Astrocyte of the hippocampus (primary cell): ENCODE data around the gene FOCAD.

Source experiments
- DNase-seq: peaks from one replicate; pipeline ENCODE4 v3.0.0; 2011; ENCODE audit warnings: low read depth, low spot score

The FOCAD gene

GRCh38 chr9:20788526-20789451 lies 104.7 kb downstream of the FOCAD start:
- peak; percentile 4 for DNase-seq

DNA sequence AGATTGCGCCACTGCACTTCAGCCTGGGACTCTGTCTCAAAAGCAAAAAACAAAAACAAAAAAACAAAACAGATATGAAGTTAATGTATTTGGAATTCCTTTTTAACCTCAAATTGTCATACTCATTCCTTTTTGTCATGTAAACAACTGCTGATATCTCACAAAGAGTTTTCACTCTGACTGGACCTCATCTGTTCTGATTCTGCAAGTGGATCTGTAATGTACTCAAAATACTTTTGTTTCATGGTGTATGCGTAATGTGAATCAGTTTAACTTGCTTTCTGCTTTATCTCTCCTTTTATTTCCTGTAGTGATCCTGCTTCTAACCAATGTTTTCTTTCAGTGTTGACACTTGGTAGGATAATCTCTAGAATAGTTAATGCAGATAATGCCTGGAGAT lies 106.7 kb downstream of the FOCAD start:
- DNase-seq = no peak

GRCh38 chr9:20791682-20792081 lies 107.6 kb downstream of the FOCAD start:
- no peak for DNase-seq

DNA sequence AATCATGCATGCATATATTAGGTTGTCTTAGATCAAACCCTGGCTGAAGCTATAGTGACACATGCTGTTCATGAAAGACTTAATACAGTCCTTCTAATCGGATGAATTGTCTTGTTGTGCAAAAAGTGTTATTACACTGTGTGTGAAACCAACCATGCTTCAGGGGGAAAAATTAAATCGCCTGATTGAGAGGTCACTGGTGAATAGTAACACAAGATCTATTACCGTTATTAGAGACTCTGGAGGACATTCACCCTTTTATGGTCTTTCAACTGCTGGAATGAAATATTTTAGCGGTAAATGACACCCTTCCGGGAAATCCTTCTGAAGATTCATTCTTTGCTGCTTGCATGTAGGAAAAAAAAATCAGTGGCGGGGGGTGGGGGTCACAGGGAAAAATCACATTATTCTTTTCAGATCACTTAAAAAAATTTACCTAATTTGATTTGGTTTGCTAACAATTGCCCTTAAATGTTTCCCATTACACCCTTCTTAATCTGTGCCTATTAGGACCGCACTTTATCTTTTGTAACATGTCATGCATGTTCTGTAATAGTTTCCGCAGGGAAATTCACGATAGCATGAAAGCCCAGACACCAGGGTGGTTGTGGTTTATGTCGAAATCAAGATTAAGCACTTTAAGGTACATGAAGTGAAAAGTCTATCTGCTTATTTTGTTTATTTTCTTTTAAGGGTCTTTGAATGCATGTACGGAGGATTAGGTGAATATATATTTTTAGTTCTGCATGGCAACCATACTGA lies 120.6 kb downstream of the FOCAD start:
- no peak for DNase-seq

- DNase-seq = no peak
Observed at GRCh38 chr9:20805766-20806165, 121.7 kb downstream of the FOCAD start.

DNA sequence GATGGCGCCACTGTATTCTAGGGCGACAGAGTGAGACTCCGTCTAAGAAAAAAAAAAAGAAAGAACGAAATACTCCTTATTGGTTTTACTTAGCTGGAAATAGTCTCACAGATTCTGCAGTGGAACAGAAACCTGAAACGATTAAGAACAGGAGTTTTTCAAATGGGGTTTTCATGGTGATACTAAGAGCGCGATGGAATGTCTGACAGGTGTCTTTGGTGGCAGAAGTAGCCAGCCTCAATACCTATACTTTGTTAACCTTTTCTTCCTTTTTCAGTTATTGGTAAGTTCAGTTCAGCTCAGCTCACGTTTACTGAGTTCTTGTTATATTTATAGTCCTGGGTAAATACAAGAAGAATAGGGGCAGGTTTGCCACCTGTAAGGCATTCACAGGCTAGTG lies 123.9 kb downstream of the FOCAD start:
- no peak for DNase-seq

DNA sequence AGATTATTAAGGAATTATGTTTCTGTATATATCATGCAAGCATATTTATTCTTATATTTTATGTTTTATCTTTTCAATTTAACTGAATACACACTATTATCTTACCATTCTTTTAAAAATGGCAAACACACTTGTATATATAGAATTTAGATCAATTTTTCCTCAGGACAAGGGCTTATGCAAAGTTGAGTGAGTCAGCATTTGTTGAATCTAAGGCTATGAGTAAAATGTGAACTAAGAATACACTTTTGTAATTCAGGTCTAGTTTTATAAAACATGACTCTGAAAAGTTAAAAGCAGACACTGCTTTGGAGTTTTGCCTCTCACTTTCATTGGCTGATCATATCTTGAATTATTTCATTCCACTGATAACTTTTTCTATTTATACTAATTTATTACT lies 127.8 kb downstream of the FOCAD start:
- DNase-seq = no peak

- no peak for DNase-seq
Observed at GRCh38 chr9:20815923-20816703, 132.1 kb downstream of the FOCAD start.

DNA sequence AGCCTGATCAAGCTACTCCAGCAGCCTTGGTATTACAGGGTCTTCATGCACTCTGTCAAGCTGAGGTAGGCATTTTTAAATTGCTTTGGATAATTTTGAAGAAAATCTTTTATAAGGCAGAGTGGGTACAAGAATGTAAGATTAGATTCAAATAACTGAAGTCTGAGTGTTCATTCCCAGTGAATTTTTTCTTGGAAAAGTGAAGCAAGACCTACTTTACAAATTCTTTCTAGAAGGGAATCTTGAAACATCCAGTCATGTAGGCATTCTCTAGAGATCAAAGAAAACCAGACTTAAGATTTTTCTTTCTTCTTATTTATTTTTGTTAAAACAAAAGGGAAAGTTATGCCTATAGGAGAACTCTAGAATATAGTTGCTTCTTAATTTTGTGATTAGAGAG lies 139.0 kb downstream of the FOCAD start:
- DNase-seq = no peak

GRCh38 chr9:20831028-20831427 lies 147.0 kb downstream of the FOCAD start:
- DNase-seq = no peak

DNA sequence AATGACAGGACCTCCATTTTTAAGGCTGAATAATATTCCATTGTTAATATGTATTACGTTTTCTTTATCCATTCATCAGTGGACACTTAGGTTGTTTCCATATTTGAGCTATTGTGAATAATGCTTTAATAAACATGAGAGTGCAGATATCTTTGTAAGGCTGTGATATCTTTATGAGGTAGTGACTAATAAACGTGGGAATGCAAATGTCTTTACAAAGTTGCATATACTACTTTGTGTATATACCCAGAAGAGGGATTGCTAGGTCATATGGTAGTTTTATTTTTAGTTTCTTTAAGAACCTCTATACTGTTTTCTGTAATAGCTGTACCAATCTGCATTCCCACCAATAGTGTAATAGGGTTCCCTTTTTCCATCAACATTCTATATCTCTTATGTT lies 148.7 kb downstream of the FOCAD start:
- no peak for DNase-seq

DNA sequence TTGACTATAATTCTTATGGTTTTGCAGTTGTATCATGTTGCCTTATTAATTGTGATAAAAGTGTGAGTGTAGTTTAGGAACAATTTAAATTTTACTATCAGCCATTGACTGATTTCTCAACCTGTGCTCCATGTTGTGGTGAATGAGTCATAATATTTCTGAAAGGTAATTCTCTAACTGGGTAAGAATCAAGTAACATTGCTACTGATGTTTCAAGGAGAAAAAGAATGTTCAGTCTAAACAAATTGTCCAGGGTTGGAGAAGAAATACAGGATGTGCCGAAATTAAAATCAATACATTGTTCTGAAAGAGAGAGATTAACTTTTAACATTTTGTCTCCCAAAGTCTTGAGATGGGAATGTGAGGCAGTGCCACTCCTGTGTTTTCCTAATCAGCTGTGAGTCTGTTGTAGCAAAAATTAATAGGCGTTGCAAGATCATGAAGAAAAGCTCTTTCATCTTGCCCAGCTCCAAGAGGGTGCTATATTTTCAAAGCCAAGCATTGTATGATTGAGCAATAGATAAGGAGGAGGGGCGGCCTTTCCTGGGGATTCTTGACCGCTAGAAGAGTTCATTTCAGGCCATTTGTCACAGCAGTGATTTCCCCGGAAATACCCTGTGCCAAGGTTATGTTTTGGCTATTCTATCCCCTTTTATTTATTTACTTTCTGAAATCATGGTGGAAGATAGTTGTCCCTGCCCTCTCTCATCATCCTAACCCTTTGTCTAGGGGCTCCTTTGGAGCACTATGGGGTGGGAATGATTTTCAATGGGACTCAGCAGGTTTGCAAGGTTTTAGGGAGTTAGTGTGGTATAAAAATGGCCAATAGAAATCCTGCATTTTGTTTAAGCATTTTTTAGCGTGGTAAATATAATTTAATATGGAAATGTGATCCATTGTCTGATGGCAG lies 151.6 kb downstream of the FOCAD start:
- DNase-seq = peak; percentile 32

GRCh38 chr9:20837166-20837565 lies 153.1 kb downstream of the FOCAD start:
- DNase-seq = peak; percentile 46

GRCh38 chr9:20838218-20838617 lies 154.2 kb downstream of the FOCAD start:
- peak; percentile 54 for DNase-seq

GRCh38 chr9:20844916-20845315 lies 160.9 kb downstream of the FOCAD start:
- DNase-seq = no peak

- peak; percentile 57 for DNase-seq
Observed at GRCh38 chr9:20848490-20848889, 164.4 kb downstream of the FOCAD start.

GRCh38 chr9:20853866-20854265 lies 169.8 kb downstream of the FOCAD start:
- DNase-seq = no peak

GRCh38 chr9:20854444-20854843 lies 170.4 kb downstream of the FOCAD start:
- DNase-seq = peak; percentile 46

GRCh38 chr9:20863945-20864344 lies 179.9 kb downstream of the FOCAD start:
- no peak for DNase-seq

DNA sequence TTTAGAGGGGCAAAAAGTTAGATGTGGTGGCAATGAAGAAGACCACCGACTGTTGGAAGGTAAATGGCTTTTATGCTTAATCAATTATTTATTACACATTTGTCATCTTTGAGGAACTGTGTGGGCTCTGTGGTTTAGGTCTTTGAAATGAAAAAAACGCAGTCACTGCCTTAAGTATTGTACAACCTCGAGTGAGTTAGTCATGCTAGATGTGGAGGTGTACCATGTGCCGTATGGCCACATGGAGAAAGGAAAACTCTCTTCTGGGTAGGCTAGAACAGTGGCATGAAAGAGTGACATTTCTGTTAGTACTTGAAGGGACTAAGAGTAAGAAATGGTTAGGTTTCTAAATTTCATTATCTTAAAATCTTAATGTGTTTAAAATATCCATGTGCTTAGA lies 181.3 kb downstream of the FOCAD start:
- no peak for DNase-seq

- no peak for DNase-seq
Observed at GRCh38 chr9:20870115-20870514, 186.1 kb downstream of the FOCAD start.
